ENCODE data around the gene PYCR2.

DNA sequence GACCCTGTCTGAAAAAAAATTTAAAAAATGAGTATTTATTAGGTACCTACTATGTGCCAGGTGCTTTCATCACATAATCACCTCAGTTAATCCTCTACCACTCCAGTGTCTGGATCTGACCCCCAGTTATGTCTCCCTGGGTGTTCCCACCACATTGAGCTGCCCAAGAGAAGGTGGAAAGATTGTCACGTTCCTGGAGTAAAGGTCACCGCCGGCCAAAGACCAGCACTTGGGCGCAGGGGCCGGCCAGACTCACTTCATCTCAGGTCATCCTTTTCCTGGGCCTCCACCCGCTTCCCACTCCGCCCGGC is 714 bp downstream of the PYCR2 start:
- no peak for TF ChIP-seq POLR2AphosphoS5 (IDR thresholded peaks at IDR 0.05; ENCODE audit: low read length)
- TF ChIP-seq, protein P1, sequence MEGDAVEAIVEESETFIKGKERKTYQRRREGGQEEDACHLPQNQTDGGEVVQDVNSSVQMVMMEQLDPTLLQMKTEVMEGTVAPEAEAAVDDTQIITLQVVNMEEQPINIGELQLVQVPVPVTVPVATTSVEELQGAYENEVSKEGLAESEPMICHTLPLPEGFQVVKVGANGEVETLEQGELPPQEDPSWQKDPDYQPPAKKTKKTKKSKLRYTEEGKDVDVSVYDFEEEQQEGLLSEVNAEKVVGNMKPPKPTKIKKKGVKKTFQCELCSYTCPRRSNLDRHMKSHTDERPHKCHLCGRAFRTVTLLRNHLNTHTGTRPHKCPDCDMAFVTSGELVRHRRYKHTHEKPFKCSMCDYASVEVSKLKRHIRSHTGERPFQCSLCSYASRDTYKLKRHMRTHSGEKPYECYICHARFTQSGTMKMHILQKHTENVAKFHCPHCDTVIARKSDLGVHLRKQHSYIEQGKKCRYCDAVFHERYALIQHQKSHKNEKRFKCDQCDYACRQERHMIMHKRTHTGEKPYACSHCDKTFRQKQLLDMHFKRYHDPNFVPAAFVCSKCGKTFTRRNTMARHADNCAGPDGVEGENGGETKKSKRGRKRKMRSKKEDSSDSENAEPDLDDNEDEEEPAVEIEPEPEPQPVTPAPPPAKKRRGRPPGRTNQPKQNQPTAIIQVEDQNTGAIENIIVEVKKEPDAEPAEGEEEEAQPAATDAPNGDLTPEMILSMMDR (IDR thresholded peaks at IDR 0.05 in 2 of 3, conservative IDR thresholded peaks at IDR 0.05 in 1 of 3; ENCODE audit: control insufficient read depth in 2 of 3, extremely low read depth in 1 of 3, insufficient read depth in 1 of 3, low read depth in 3 of 3, low read length in 3 of 3) = no peak
- TF ChIP-seq, protein P2, sequence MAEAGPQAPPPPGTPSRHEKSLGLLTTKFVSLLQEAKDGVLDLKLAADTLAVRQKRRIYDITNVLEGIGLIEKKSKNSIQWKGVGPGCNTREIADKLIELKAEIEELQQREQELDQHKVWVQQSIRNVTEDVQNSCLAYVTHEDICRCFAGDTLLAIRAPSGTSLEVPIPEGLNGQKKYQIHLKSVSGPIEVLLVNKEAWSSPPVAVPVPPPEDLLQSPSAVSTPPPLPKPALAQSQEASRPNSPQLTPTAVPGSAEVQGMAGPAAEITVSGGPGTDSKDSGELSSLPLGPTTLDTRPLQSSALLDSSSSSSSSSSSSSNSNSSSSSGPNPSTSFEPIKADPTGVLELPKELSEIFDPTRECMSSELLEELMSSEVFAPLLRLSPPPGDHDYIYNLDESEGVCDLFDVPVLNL (IDR thresholded peaks at IDR 0.05; ENCODE audit: low read depth, low read length) = no peak
- TF ChIP-seq, protein P3, sequence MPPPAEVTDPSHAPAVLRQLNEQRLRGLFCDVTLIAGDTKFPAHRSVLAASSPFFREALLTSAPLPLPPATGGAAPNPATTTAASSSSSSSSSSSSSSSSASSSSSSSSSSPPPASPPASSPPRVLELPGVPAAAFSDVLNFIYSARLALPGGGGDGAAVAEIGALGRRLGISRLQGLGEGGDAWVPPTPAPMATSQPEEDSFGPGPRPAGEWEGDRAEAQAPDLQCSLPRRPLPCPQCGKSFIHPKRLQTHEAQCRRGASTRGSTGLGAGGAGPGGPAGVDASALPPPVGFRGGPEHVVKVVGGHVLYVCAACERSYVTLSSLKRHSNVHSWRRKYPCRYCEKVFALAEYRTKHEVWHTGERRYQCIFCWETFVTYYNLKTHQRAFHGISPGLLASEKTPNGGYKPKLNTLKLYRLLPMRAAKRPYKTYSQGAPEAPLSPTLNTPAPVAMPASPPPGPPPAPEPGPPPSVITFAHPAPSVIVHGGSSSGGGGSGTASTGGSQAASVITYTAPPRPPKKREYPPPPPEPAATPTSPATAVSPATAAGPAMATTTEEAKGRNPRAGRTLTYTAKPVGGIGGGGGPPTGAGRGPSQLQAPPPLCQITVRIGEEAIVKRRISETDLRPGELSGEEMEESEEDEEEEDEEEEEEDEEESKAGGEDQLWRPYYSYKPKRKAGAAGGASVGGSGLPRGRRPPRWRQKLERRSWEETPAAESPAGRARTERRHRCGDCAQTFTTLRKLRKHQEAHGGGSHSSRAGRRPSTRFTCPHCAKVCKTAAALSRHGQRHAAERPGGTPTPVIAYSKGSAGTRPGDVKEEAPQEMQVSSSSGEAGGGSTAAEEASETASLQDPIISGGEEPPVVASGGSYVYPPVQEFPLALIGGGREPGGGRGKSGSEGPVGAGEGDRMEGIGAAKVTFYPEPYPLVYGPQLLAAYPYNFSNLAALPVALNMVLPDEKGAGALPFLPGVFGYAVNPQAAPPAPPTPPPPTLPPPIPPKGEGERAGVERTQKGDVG (CRISPR knock-in tag; IDR thresholded peaks at IDR 0.05) = no peak
- no peak for TF ChIP-seq ASH2L (IDR thresholded peaks at IDR 0.05; ENCODE audit: borderline replicate concordance, low read depth)
- TF ChIP-seq KLF5 (IDR thresholded peaks at IDR 0.05; ENCODE audit: partially characterized antibody) = no peak
- no peak for TF ChIP-seq MTA2 (IDR thresholded peaks at IDR 0.05; ENCODE audit: low read depth)
- TF ChIP-seq, protein P4, sequence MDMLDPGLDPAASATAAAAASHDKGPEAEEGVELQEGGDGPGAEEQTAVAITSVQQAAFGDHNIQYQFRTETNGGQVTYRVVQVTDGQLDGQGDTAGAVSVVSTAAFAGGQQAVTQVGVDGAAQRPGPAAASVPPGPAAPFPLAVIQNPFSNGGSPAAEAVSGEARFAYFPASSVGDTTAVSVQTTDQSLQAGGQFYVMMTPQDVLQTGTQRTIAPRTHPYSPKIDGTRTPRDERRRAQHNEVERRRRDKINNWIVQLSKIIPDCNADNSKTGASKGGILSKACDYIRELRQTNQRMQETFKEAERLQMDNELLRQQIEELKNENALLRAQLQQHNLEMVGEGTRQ (IDR thresholded peaks at IDR 0.05; ENCODE audit: borderline replicate concordance, low read depth, low read length) = no peak
- TF ChIP-seq, protein P5, sequence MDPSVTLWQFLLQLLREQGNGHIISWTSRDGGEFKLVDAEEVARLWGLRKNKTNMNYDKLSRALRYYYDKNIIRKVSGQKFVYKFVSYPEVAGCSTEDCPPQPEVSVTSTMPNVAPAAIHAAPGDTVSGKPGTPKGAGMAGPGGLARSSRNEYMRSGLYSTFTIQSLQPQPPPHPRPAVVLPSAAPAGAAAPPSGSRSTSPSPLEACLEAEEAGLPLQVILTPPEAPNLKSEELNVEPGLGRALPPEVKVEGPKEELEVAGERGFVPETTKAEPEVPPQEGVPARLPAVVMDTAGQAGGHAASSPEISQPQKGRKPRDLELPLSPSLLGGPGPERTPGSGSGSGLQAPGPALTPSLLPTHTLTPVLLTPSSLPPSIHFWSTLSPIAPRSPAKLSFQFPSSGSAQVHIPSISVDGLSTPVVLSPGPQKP (IDR thresholded peaks at IDR 0.05; ENCODE audit: low read depth, low read length) = no peak
- no peak for TF ChIP-seq EP300 (IDR thresholded peaks at IDR 0.05; ENCODE audit: borderline replicate concordance in 1 of 2, control insufficient read depth in 1 of 2, low read depth in 2 of 2, low read length in 2 of 2)
- TF ChIP-seq, protein P6, sequence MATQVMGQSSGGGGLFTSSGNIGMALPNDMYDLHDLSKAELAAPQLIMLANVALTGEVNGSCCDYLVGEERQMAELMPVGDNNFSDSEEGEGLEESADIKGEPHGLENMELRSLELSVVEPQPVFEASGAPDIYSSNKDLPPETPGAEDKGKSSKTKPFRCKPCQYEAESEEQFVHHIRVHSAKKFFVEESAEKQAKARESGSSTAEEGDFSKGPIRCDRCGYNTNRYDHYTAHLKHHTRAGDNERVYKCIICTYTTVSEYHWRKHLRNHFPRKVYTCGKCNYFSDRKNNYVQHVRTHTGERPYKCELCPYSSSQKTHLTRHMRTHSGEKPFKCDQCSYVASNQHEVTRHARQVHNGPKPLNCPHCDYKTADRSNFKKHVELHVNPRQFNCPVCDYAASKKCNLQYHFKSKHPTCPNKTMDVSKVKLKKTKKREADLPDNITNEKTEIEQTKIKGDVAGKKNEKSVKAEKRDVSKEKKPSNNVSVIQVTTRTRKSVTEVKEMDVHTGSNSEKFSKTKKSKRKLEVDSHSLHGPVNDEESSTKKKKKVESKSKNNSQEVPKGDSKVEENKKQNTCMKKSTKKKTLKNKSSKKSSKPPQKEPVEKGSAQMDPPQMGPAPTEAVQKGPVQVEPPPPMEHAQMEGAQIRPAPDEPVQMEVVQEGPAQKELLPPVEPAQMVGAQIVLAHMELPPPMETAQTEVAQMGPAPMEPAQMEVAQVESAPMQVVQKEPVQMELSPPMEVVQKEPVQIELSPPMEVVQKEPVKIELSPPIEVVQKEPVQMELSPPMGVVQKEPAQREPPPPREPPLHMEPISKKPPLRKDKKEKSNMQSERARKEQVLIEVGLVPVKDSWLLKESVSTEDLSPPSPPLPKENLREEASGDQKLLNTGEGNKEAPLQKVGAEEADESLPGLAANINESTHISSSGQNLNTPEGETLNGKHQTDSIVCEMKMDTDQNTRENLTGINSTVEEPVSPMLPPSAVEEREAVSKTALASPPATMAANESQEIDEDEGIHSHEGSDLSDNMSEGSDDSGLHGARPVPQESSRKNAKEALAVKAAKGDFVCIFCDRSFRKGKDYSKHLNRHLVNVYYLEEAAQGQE (IDR thresholded peaks at IDR 0.05; ENCODE audit: low read depth, low read length) = no peak
